Urinary bladder (tissue), 4 donors: ENCODE data around the gene ZNF462. TPM values are rescaled to one million over a fixed set of nuclear protein-coding genes. Genes with fewer than 3 reads are reported as not detected.

Experiments
- DNase-seq: peaks from one replicate; pipeline ENCODE4 v3.0.0-alpha.2; 2015; ENCODE audit errors: extremely low spot score
- H3K27ac ChIP-seq: one replicate; pipeline ENCODE4 v1.5.1; 2013; ENCODE audit warnings: low read depth, mild to moderate bottlenecking, moderate library complexity
- H3K36me3 ChIP-seq: one replicate; pipeline ENCODE4 v1.6.1; 2013; ENCODE audit warnings: mild to moderate bottlenecking, moderate library complexity; ENCODE audit not compliant: insufficient read depth
- H3K4me1 ChIP-seq: one replicate; pipeline ENCODE4 v1.6.1; 2013; ENCODE audit warnings: mild to moderate bottlenecking, moderate library complexity; ENCODE audit not compliant: insufficient read depth
- H3K4me3 ChIP-seq: one replicate; pipeline ENCODE4 v1.5.1; 2013; ENCODE audit warnings: low read depth, low read length
- WGBS: extraction: QIAGEN DNeasy Blood & Tissue Kit; methylation state at CpG from one replicate; pipeline ENCODE4 v1.1.7; 2013; 5-methylcytosine and 5-hydroxymethylcytosine counted together
- polyA plus RNA-seq: library from polyadenylated mRNA; stranded (reverse); fragments of 200-250 nt; gene quantifications from one replicate; pipeline ENCODE4 v1.2.3, GENCODE V29; 2013
- small RNA-seq: library from RNA; depleted of rRNA; stranded (forward); fragments of <200 nt; gene quantifications from one replicate; pipeline ENCODE3, GENCODE V24; 2014
- total RNA-seq: library from RNA; depleted of rRNA; stranded (reverse); fragments of >200 nt; gene quantifications from one replicate; pipeline ENCODE4 v1.2.3, GENCODE V29; 2014
- donor health status: healthy with polysubstance abuse.
- donor health status: healthy.

ZNF462 gene
- total and polyA plus RNA-seq, 2 donors: 4.4 to 40.2 TPM

- Histone ChIP-seq H3K4me1 (no peaks in the 10 kb centered on the region), H3K4me3 (no peak overlapping the region), H3K36me3 (no peaks in the 10 kb centered on the region), H3K27ac (no peak overlapping the region)
- WGBS: 86% methylated on average over 4 of the region's 4 CpGs
- DNase-seq: no peak
Observed at GRCh38 chr9:107044872-107045271, 181.9 kb downstream of the ZNF462 start.

- Histone ChIP-seq H3K36me3 (no peaks in the 10 kb centered on the region), H3K4me1 (no peaks in the 10 kb centered on the region), H3K27ac (no peak overlapping the region), H3K4me3 (no peak overlapping the region)
- no peak for DNase-seq
- WGBS: 100% methylated on average over 1 of the region's 1 CpG
Observed at GRCh38 chr9:107046692-107047091, 183.7 kb downstream of the ZNF462 start.

GRCh38 chr9:107049046-107049802, 186.3 kb downstream of the ZNF462 start:
- WGBS: 78% methylated on average over 13 of the region's 13 CpGs
- DNase-seq: no peak
- Histone ChIP-seq H3K27ac (no peak overlapping the region), H3K36me3 (no peaks in the 10 kb centered on the region), H3K4me1 (no peaks in the 10 kb centered on the region), H3K4me3 (no peak overlapping the region)

DNA sequence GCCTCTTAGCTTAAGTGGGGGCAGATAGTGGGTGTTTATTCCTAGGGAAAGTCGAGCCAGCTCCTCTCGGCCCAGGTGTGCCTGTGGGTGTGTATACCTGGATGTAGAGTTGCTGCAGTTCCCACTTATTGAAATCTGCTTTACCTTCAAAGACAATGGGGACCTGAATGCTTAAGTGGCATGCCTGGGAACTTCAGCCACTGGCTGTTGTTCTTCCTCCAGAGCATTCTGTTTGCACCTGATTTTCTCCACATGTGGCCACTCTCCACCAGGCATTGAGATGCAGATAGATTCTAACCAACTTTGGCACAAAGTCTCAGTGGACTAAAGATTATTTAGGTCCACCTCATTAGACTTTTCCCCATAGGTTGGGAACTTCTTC, 186.8 kb downstream of the ZNF462 start:
- Histone ChIP-seq H3K4me3 (no peak overlapping the region), H3K27ac (no peak overlapping the region), H3K36me3 (no peaks in the 10 kb centered on the region), H3K4me1 (no peaks in the 10 kb centered on the region)
- WGBS: 65% methylated on average over 2 of the region's 2 CpGs
- no peak for DNase-seq

- no peak for DNase-seq
- WGBS: 67% methylated on average over 1 of the region's 1 CpG
- Histone ChIP-seq H3K36me3 (no peaks in the 10 kb centered on the region), H3K27ac (no peak overlapping the region), H3K4me1 (no peaks in the 10 kb centered on the region), H3K4me3 (no peak overlapping the region)
Observed at GRCh38 chr9:107051392-107051791, 188.4 kb downstream of the ZNF462 start.

DNA sequence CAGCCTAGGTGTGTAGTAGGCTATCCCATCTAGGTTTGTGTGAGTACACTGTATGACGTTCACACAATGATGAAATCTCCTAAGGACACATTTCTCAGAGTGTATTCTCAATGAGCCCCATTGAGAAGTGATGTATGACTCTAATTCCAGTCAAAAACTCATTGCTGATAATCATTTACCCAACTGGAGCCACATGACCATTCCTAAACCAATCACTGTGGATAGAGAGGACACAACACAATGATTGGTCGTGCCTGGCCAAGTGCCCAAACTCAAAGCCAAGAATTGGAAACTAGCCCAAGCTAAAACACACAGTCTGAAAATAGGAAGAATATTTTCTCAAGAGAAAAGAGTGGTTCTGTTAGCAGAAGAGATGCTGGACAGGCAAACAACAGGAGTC, 191.2 kb downstream of the ZNF462 start:
- H3K4me1 ChIP-seq: no peaks in the 10 kb centered on the region
- no peak overlapping the region for H3K27ac ChIP-seq
- H3K4me3 ChIP-seq: no peak overlapping the region
- DNase-seq: no peak
- no peaks in the 10 kb centered on the region for H3K36me3 ChIP-seq
- 58% methylated on average over 2 of the region's 2 CpGs for WGBS

DNA sequence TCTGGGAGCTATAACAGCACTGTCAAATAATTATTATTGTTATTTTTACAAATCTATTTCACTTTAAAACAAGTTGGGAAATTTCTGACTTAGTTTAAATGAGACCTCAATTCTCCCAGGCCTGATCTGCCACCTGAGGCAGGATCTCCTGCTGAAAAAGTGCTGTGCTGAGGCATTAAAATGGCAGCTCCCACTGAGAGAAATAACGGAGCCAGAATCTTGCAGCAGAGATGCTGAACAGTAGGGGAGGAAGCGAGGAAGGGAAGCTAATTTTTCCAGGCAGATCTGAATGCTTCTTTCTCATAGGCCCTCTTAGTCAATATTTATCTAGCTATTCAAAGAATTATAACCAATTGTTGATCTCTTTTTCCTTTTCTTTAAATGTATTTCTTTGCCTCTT, 196.3 kb downstream of the ZNF462 start:
- WGBS: 58% methylated on average over 2 of the region's 2 CpGs

GRCh38 chr9:107060062-107060461, 197.1 kb downstream of the ZNF462 start:
- Histone ChIP-seq H3K4me3 (no peak overlapping the region), H3K36me3 (no peaks in the 10 kb centered on the region), H3K4me1 (no peaks in the 10 kb centered on the region), H3K27ac (no peak overlapping the region)
- DNase-seq: no peak
- 71% methylated on average over 2 of the region's 2 CpGs for WGBS

More for the DNA sequence above, 196.3 kb downstream of the ZNF462 start:
- Histone ChIP-seq H3K36me3 (no peaks in the 10 kb centered on the region), H3K4me3 (no peak overlapping the region), H3K27ac (no peak overlapping the region), H3K4me1 (no peaks in the 10 kb centered on the region)
- DNase-seq: no peak

Small RNAs within 50 kb of the gene (small RNA-seq; reads per million reads assigned to genes)
- not detected for gene RNA5SP292
